ENCODE results near the gene PRPF8. TPM values are rescaled to one million over a fixed set of nuclear protein-coding genes. Genes with fewer than 3 reads are reported as not detected.

Gene PRPF8
- polyA plus RNA-seq, 1 donor from 2014 or later = 56.9 TPM

DNA sequence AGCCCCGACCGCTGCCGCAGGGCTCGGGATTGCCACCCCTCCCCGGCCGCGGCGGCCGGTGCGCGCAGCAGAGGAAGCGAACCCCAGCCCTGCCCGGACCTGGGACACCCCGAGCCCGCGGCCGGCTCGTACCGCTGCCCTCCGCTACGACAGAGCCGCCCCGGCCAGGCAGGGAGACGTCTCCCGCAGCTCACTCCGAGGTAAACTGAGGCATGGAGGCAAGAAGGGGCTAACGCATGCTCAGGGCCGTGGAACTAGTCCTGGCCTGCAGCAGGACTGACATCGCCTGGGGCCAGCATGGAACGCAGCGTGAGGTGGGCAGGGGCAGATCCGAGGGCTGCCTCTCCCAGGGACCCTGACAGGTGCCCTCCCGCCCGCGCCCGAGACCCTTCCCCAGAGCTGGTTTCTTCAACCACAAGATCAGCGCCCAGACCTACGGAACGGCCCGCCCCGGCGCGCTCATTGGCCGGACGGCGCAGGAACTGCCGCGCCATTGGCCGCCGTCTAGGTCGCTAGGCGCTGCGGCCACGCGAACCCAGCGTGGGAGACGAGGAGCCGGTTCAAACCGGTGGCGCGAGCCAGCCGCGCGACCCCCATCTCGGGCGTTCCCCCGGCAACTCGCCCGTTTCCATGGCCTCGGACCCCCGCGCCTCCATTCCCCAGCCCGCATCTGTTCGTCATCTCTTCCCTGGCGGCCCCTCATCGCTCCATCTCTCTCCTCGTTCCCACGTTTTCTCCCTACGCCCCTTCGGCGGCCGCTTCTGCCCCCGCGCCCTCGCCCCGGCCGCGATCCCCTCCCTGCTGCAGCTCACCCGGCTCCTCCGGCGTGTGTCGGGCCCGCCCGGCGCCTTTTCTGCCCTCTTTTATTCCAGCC, 56.4 kb downstream of the PRPF8 start, which contains the start of gene SLC43A2:
Gene SLC43A2, minus strand, starts transcription at position 853 of the 874 bp plus-strand sequence. CDS start 960 bp downstream, outside the sequence.
- Histone ChIP-seq H3K9ac (ENCODE audit: low read length) (peak within 1 kb of the TSS; percentile 99), H3K9me2 (ENCODE audit: insufficient read depth, low read length) (no peaks in the 10 kb centered on the region), H4K20me1 (ENCODE audit: insufficient read depth) (no peaks in the 10 kb centered on the region), H3K27ac (ENCODE audit: low read length) (peak within 1 kb of the TSS; percentile 99), H3K27me3 (ENCODE audit: insufficient read depth, low read depth, low read length) (no peaks in the 10 kb centered on the region), H3K79me2 (replicated peaks; ENCODE audit: insufficient read depth, low read length) (peaks cover 43% of the 10 kb centered on the region), H3K9me3 (ENCODE audit: low read length) (no peaks in the 10 kb centered on the region), H3K36me3 (ENCODE audit: insufficient read depth, low read length) (peaks cover 14% of the 10 kb centered on the region), H2AFZ (ENCODE audit: low read depth, low read length) (peak within 1 kb of the TSS; percentile 69), H3K4me3 (ENCODE audit: low read length) (peak within 1 kb of the TSS; percentile 96), H3F3A (ENCODE audit: insufficient read depth, low read length, poor library complexity, severe bottlenecking) (no peaks in the 10 kb centered on the region), H3K4me2 (ENCODE audit: low read length) (peak within 1 kb of the TSS; percentile 94)
- TF ChIP-seq CTCF (IDR thresholded peaks at IDR 0.05; ENCODE audit: poor library complexity, severe bottlenecking) (no peak), EZH2 (IDR thresholded peaks at IDR 0.05; ENCODE audit: borderline replicate concordance, insufficient read depth, low read length, poor library complexity, severe bottlenecking) (no peak), MXI1 (conservative IDR thresholded peaks at IDR 0.05; ENCODE audit: poor library complexity, severe bottlenecking) (peak; percentile 98), POLR2AphosphoS5 (IDR thresholded peaks at IDR 0.05) (peak; percentile 42), EP300 (conservative IDR thresholded peaks at IDR 0.05; ENCODE audit: poor library complexity, severe bottlenecking) (no peak), TAF1 (IDR thresholded peaks at IDR 0.05; ENCODE audit: low read depth) (peak; percentile 53)
- TF ChIP-seq, protein P1, sequence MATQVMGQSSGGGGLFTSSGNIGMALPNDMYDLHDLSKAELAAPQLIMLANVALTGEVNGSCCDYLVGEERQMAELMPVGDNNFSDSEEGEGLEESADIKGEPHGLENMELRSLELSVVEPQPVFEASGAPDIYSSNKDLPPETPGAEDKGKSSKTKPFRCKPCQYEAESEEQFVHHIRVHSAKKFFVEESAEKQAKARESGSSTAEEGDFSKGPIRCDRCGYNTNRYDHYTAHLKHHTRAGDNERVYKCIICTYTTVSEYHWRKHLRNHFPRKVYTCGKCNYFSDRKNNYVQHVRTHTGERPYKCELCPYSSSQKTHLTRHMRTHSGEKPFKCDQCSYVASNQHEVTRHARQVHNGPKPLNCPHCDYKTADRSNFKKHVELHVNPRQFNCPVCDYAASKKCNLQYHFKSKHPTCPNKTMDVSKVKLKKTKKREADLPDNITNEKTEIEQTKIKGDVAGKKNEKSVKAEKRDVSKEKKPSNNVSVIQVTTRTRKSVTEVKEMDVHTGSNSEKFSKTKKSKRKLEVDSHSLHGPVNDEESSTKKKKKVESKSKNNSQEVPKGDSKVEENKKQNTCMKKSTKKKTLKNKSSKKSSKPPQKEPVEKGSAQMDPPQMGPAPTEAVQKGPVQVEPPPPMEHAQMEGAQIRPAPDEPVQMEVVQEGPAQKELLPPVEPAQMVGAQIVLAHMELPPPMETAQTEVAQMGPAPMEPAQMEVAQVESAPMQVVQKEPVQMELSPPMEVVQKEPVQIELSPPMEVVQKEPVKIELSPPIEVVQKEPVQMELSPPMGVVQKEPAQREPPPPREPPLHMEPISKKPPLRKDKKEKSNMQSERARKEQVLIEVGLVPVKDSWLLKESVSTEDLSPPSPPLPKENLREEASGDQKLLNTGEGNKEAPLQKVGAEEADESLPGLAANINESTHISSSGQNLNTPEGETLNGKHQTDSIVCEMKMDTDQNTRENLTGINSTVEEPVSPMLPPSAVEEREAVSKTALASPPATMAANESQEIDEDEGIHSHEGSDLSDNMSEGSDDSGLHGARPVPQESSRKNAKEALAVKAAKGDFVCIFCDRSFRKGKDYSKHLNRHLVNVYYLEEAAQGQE (IDR thresholded peaks at IDR 0.05; ENCODE audit: borderline replicate concordance) = peak; percentile 15

DNA sequence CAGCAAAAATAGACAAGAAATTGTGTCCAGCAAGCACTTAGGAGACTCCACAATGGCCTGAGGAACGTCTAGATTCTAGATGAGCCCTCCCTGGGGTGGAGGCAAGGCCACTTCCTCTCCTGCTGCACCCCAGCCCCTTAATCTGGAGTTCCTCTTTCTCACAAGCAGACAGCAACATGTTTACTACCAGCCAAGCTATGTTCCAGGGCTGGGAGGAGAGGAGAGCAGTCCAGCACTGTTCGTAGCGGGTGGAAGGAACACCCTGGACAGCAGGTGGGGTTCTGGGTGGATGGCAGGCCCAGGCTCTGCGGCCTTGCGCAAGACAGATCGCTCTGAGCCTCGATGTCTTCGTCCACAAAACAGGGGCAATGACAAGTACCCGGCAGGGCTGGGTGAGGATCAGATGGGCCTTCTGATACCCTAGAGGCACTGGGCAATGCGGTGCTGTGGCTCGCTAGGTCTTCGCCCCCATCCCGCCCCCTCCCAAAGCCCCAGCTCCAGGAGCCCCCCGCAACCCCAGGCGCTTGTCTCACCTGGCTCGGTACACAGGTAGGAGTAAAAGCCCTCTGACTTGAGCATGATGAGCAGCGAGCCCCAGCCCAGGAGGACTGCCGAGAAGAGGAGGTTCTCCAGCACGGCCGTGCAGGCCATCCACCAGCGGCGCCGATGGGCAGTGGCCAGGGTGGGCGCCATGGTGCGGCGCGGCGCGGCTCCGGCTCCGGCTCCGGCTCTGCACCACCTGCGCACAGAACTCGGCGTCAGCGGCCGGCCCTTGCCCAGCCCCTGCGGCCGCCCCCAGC, 57.3 kb downstream of the PRPF8 start:
- H3K27ac ChIP-seq (ENCODE audit: low read length) = peak overlapping the region; percentile 99

More for the DNA sequence above, 57.3 kb downstream of the PRPF8 start:
- Histone ChIP-seq H3K4me3 (ENCODE audit: low read length) (peak overlapping the region; percentile 96), H3K27me3 (ENCODE audit: insufficient read depth, low read depth, low read length) (no peaks in the 10 kb centered on the region), H3K9ac (ENCODE audit: low read length) (peak overlapping the region; percentile 99), H4K20me1 (ENCODE audit: insufficient read depth) (no peaks in the 10 kb centered on the region), H3K9me2 (ENCODE audit: insufficient read depth, low read length) (no peaks in the 10 kb centered on the region), H3K79me2 (replicated peaks; ENCODE audit: insufficient read depth, low read length) (peaks cover 43% of the 10 kb centered on the region), H3K9me3 (ENCODE audit: low read length) (no peaks in the 10 kb centered on the region), H3K36me3 (ENCODE audit: insufficient read depth, low read length) (peaks cover 14% of the 10 kb centered on the region), H2AFZ (ENCODE audit: low read depth, low read length) (no peak overlapping the region), H3F3A (ENCODE audit: insufficient read depth, low read length, poor library complexity, severe bottlenecking) (no peaks in the 10 kb centered on the region), H3K4me2 (ENCODE audit: low read length) (peak overlapping the region; percentile 94)
- TF ChIP-seq TAF1 (IDR thresholded peaks at IDR 0.05; ENCODE audit: low read depth) (no peak), RAD21 (conservative IDR thresholded peaks at IDR 0.05) (no peak), MXI1 (conservative IDR thresholded peaks at IDR 0.05; ENCODE audit: poor library complexity, severe bottlenecking) (no peak), SMC3 (conservative IDR thresholded peaks at IDR 0.05; ENCODE audit: poor library complexity) (no peak), EZH2 (IDR thresholded peaks at IDR 0.05; ENCODE audit: borderline replicate concordance, insufficient read depth, low read length, poor library complexity, severe bottlenecking) (no peak), CTCF (IDR thresholded peaks at IDR 0.05; ENCODE audit: poor library complexity, severe bottlenecking) (no peak), POLR2AphosphoS5 (IDR thresholded peaks at IDR 0.05) (no peak), EP300 (conservative IDR thresholded peaks at IDR 0.05; ENCODE audit: poor library complexity, severe bottlenecking) (no peak)
- TF ChIP-seq, protein P1 (IDR thresholded peaks at IDR 0.05; ENCODE audit: borderline replicate concordance) = no peak

Data from neural cell (in vitro differentiated cells).